Panc1 (cell line): ENCODE measurements around the gene IL11RA. TPM values are rescaled to one million over a fixed set of nuclear protein-coding genes. Genes with fewer than 3 reads are reported as not detected.

ENCODE experiments used
- ATAC-seq: fragments of 200-7000 bp; cut with Tn5 transposase; 2 replicates; pipeline ENCODE4 v1.9.1; 2020; ENCODE audit warnings: mild to moderate bottlenecking, moderate library complexity
- BruUV-seq: library from RNA; stranded (reverse); fragments of 400-500 nt; replicated peaks from 2 replicates; lab custom pipeline; 2021; lab: Mats Ljungman, UMichigan
- CTCF ChIA-PET: fragments of 300-600 bp; sonication (Branson Sonifier 250); formaldehyde crosslinking; loops from one replicate; lab custom pipeline; 2022; ENCODE audit warnings: antibody characterized with exemption; lab: Charles Lee
- POLR2A ChIA-PET: fragments of 300-600 bp; sonication (Branson Sonifier 250); formaldehyde crosslinking; loops from one replicate; lab custom pipeline; 2022; ENCODE audit warnings: antibody characterized with exemption; lab: Charles Lee
- DNase-seq: peaks from one replicate; pipeline ENCODE4 v3.0.0-alpha.2; 2010; ENCODE audit warnings: low read depth, low spot score
- H3K27ac ChIP-seq: 2 replicates; pipeline ENCODE4 v1.5.1; 2011; ENCODE audit warnings: mild to moderate bottlenecking, low read length, inconsistent platforms
- H3K27me3 ChIP-seq: fragments of 200-500 bp; sonication (Bioruptor generic); 2 replicates; pipeline ENCODE4 v1.6.0; 2014; ENCODE audit warnings: low read length, inconsistent platforms; ENCODE audit not compliant: control insufficient read depth, insufficient read depth
- H3K36me3 ChIP-seq: fragments of 200-500 bp; sonication (Bioruptor generic); 2 replicates; pipeline ENCODE4 v1.5.1; 2014; ENCODE audit warnings: inconsistent platforms, mild to moderate bottlenecking, low read length, moderate library complexity; ENCODE audit not compliant: control insufficient read depth, insufficient read depth
- H3K4me1 ChIP-seq: 2 replicates; pipeline ENCODE4 v1.5.1; 2011; ENCODE audit warnings: inconsistent platforms, mild to moderate bottlenecking, low read length, moderate library complexity; ENCODE audit not compliant: control insufficient read depth, insufficient read depth
- H3K4me3 ChIP-seq, 2 experiments: 2 replicates each; pipeline ENCODE4 v1.5.1; 2011 to 2012; ENCODE audit warnings: low read depth in 2 of 2, low read length in 2 of 2, mild to moderate bottlenecking in 2 of 2, inconsistent platforms in 1 of 2, moderate library complexity in 1 of 2
- H3K9me3 ChIP-seq: fragments of 200-500 bp; sonication (Bioruptor generic); 2 replicates; pipeline ENCODE4 v1.5.1; 2014; ENCODE audit warnings: low read depth, mild to moderate bottlenecking, inconsistent platforms, low read length, moderate library complexity; ENCODE audit not compliant: control insufficient read depth, insufficient read depth
- POLR2AphosphoS5 ChIP-seq: IDR thresholded peaks from 2 replicates; pipeline ENCODE4 v1.6.1; 2012; ENCODE audit warnings: mild to moderate bottlenecking, low read depth, low read length, moderate library complexity
- SIN3A ChIP-seq: IDR thresholded peaks from 2 replicates; pipeline ENCODE4 v1.6.1; 2012; ENCODE audit warnings: low read depth, mild to moderate bottlenecking, low read length, moderate library complexity, borderline replicate concordance; ENCODE audit not compliant: insufficient read depth
- TCF7L2 ChIP-seq: IDR thresholded peaks from 2 replicates; pipeline ENCODE4 v1.6.1; 2011; ENCODE audit warnings: mild to moderate bottlenecking, low read depth, low read length, inconsistent platforms
- in situ Hi-C: cut with HindIII; loops from 2 replicates; pipeline ENCODE4 v1.10.0; 2016; ENCODE audit warnings: low sequenced_read_pairs, low pct_unique_long_range_greater_than_20kb
- intact Hi-C: fragments of 100-400 bp; cut with micrococcal nuclease; formaldehyde crosslinking; loops from one replicate; pipeline ENCODE4 v1.10.0; 2022; ENCODE audit not compliant: unreplicated experiment
- total RNA-seq: library from RNA; stranded (reverse); gene quantifications from one replicate; pipeline ENCODE4 v1.2.1, GENCODE V29; 2021; ENCODE audit not compliant: unreplicated experiment
- TF ChIP-seq, protein P1 (sequence below), 2 experiments: IDR thresholded peaks; 2 replicates each; pipeline ENCODE4 v1.6.1; 2011 to 2012; ENCODE audit warnings: low read depth in 2 of 2, control low read depth in 1 of 2, low read length in 1 of 2, mild to moderate bottlenecking in 1 of 2, moderate library complexity in 1 of 2; ENCODE audit not compliant: insufficient read depth in 1 of 2
- TF ChIP-seq, protein P2 (sequence below): fragments of 450-650 bp; IDR thresholded peaks from 2 replicates; pipeline ENCODE4 v1.5.1; 2017; ENCODE audit warnings: mild to moderate bottlenecking

IL11RA gene
- total RNA-seq, 1 experiment from 2014 or later = 21.6 TPM

GRCh38 chr9:34636791-34637355, 15.1 kb upstream of the IL11RA start:
- Histone ChIP-seq H3K9me3 (no peaks in the 10 kb centered on the region), H3K36me3 (no peaks in the 10 kb centered on the region), H3K27me3 (no peaks in the 10 kb centered on the region), H3K27ac (peak overlapping the region; percentile 98), H3K4me1 (peaks cover 13% of the 10 kb centered on the region), H3K4me3 (peak overlapping the region; percentile 70 to 94)
- POLR2A ChIA-PET = interaction anchor here (0.6 to 1.7 kb wide), 2 partner anchors 8 to 28 kb away, joined by 4 to 5 read pairs; no protein-coding TSS in a partner anchor
- intact Hi-C loops = no loop called here
- no peak; the same call in 1 of the 2 replicates for ATAC-seq
- in situ Hi-C loops = no loop called here
- no TSS peak for BruUV-seq
- CTCF ChIA-PET = interaction anchor here (0.6 to 1.1 kb wide), 2 partner anchors 10 to 268 kb away, joined by 4 to 5 read pairs; partner anchors contain the start of gene GALT
- TF ChIP-seq POLR2AphosphoS5 (no peak), TCF7L2 (no peak), SIN3A (no peak)
- TF ChIP-seq, protein P1, sequence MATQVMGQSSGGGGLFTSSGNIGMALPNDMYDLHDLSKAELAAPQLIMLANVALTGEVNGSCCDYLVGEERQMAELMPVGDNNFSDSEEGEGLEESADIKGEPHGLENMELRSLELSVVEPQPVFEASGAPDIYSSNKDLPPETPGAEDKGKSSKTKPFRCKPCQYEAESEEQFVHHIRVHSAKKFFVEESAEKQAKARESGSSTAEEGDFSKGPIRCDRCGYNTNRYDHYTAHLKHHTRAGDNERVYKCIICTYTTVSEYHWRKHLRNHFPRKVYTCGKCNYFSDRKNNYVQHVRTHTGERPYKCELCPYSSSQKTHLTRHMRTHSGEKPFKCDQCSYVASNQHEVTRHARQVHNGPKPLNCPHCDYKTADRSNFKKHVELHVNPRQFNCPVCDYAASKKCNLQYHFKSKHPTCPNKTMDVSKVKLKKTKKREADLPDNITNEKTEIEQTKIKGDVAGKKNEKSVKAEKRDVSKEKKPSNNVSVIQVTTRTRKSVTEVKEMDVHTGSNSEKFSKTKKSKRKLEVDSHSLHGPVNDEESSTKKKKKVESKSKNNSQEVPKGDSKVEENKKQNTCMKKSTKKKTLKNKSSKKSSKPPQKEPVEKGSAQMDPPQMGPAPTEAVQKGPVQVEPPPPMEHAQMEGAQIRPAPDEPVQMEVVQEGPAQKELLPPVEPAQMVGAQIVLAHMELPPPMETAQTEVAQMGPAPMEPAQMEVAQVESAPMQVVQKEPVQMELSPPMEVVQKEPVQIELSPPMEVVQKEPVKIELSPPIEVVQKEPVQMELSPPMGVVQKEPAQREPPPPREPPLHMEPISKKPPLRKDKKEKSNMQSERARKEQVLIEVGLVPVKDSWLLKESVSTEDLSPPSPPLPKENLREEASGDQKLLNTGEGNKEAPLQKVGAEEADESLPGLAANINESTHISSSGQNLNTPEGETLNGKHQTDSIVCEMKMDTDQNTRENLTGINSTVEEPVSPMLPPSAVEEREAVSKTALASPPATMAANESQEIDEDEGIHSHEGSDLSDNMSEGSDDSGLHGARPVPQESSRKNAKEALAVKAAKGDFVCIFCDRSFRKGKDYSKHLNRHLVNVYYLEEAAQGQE (IDR thresholded peaks at IDR 0.05; ENCODE audit: insufficient read depth in 1 of 2, low read depth in 2 of 2, low read length in 1 of 2) = no peak
- TF ChIP-seq, protein P2, sequence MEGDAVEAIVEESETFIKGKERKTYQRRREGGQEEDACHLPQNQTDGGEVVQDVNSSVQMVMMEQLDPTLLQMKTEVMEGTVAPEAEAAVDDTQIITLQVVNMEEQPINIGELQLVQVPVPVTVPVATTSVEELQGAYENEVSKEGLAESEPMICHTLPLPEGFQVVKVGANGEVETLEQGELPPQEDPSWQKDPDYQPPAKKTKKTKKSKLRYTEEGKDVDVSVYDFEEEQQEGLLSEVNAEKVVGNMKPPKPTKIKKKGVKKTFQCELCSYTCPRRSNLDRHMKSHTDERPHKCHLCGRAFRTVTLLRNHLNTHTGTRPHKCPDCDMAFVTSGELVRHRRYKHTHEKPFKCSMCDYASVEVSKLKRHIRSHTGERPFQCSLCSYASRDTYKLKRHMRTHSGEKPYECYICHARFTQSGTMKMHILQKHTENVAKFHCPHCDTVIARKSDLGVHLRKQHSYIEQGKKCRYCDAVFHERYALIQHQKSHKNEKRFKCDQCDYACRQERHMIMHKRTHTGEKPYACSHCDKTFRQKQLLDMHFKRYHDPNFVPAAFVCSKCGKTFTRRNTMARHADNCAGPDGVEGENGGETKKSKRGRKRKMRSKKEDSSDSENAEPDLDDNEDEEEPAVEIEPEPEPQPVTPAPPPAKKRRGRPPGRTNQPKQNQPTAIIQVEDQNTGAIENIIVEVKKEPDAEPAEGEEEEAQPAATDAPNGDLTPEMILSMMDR = no peak
- DNase-seq = no peak

- DNase-seq (peak; percentile 51), ATAC-seq (peak; percentile 94)
- ChIA-PET CTCF (interaction anchor here (0.6 to 1.1 kb wide), 2 partner anchors 9 to 268 kb away, joined by 4 to 5 read pairs; partner anchors contain the start of gene GALT), POLR2A (interaction anchor here (0.6 to 1.7 kb wide), 2 partner anchors 8 to 27 kb away, joined by 4 to 5 read pairs; no protein-coding TSS in a partner anchor)
- Histone ChIP-seq H3K27ac (peak within 1 kb of the TSS; percentile 98), H3K4me1 (peaks cover 13% of the 10 kb centered on the region), H3K36me3 (no peaks in the 10 kb centered on the region), H3K9me3 (no peaks in the 10 kb centered on the region), H3K27me3 (no peaks in the 10 kb centered on the region), H3K4me3 (peak within 1 kb of the TSS; percentile 70 to 94)
- intact Hi-C loops = no loop called here
- no TSS peak for BruUV-seq
- in situ Hi-C loops = no loop called here
- TF ChIP-seq, protein P1 (IDR thresholded peaks at IDR 0.05; ENCODE audit: insufficient read depth in 1 of 2, low read depth in 2 of 2, low read length in 1 of 2) = no peak
- TF ChIP-seq SIN3A = 0 out of 2 replicates have a peak, but pooled peaks have one; percentile 15
- TF ChIP-seq POLR2AphosphoS5 = peak; percentile 92
- TF ChIP-seq, protein P2 = no peak
- TF ChIP-seq TCF7L2 = no peak; the same call in 1 of the 2 replicates
Observed at GRCh38 chr9:34637356-34638137, 14.4 kb upstream of the IL11RA start, which contains the start of gene SIGMAR1. Gene SIGMAR1 (minus strand): TSS chr9:34637787. CDS start chr9:34637697, 90 bp downstream.
